Endodermal cell (in vitro differentiated cells): ENCODE measurements around the gene LRRFIP1. TPM values are rescaled to one million over a fixed set of nuclear protein-coding genes. Genes with fewer than 3 reads are reported as not detected.
"Not testable (repeated sequence)": the region's sequence is repeated elsewhere in the genome, so short reads cannot be mapped to it uniquely, and the experiment has no call there.

Experiments
- DNase-seq: peaks from one replicate; pipeline ENCODE4 v3.0.0-alpha.2; 2017
- H3K27ac ChIP-seq: 2 replicates; pipeline ENCODE4 v1.5.1; 2013; ENCODE audit warnings: mild to moderate bottlenecking, low read depth, low read length, moderate library complexity
- H3K27me3 ChIP-seq: 2 replicates; pipeline ENCODE4 v1.6.1; 2013; ENCODE audit warnings: mild to moderate bottlenecking, low read length, moderate library complexity; ENCODE audit not compliant: insufficient read depth, control insufficient read depth, poor library complexity, severe bottlenecking
- H3K36me3 ChIP-seq: 2 replicates; pipeline ENCODE4 v1.7.0; 2013; ENCODE audit warnings: mild to moderate bottlenecking, low read length, moderate library complexity; ENCODE audit not compliant: control insufficient read depth, insufficient read depth
- H3K4me1 ChIP-seq: one replicate; pipeline ENCODE4 v1.7.0; 2013; ENCODE audit warnings: low read length; ENCODE audit not compliant: control insufficient read depth, insufficient read depth
- H3K4me3 ChIP-seq: 2 replicates; pipeline ENCODE4 v1.5.1; 2013; ENCODE audit warnings: mild to moderate bottlenecking, low read length, moderate library complexity
- H3K9ac ChIP-seq: 2 replicates; pipeline ENCODE4 v1.6.1; 2013; ENCODE audit warnings: mild to moderate bottlenecking, low read length, moderate library complexity; ENCODE audit not compliant: poor library complexity, severe bottlenecking; ENCODE audit errors: extremely low read depth
- H3K9me3 ChIP-seq: 2 replicates; pipeline ENCODE4 v1.6.1; 2013; ENCODE audit warnings: mild to moderate bottlenecking, low read length, moderate library complexity; ENCODE audit not compliant: control insufficient read depth
- H3K27ac Mint-ChIP-seq: 2 replicates; pipeline ENCODE4 v1.8.0; 2020; ENCODE audit warnings: mixed read lengths
- H3K27me3 Mint-ChIP-seq: 2 replicates; pipeline ENCODE4 v1.8.0; 2021; ENCODE audit warnings: mild to moderate bottlenecking, mixed read lengths; ENCODE audit not compliant: insufficient read depth
- H3K36me3 Mint-ChIP-seq: 2 replicates; pipeline ENCODE4 v1.8.0; 2020; ENCODE audit warnings: low read depth, mixed read lengths
- H3K4me1 Mint-ChIP-seq: 2 replicates; pipeline ENCODE4 v1.8.0; 2020; ENCODE audit warnings: mixed read lengths
- H3K4me3 Mint-ChIP-seq: 2 replicates; pipeline ENCODE4 v1.8.0; 2020; ENCODE audit warnings: mild to moderate bottlenecking, moderate library complexity, mixed read lengths
- H3K9me3 Mint-ChIP-seq: 2 replicates; pipeline ENCODE4 v1.8.0; 2020; ENCODE audit warnings: mild to moderate bottlenecking, mixed read lengths
- CTCF ChIP-seq: fragments of 200-600 bp; sonication (generic); conservative IDR thresholded peaks from 2 replicates; pipeline ENCODE4 v1.5.0; 2021; ENCODE audit warnings: antibody characterized with exemption, mild to moderate bottlenecking
- WGBS, 2 experiments: methylation state at CpG; one replicate each; pipeline versions ENCODE4 v1.1.5 to v1.1.7; 2013; ENCODE audit warnings: missing lambda C conversion rate in 2 of 2, mixed read lengths in 1 of 2; ENCODE audit not compliant: insufficient coverage in 1 of 2, insufficient read length in 1 of 2; 5-methylcytosine and 5-hydroxymethylcytosine counted together
- total RNA-seq, 2 donors: library from RNA; stranded (reverse); fragmentation: NEBNext Ultra II Directional in 1 of 2; extraction: Animal tissue kit (Norgen Biotek cat#: 25700) in 1 of 2; gene quantifications; 2 replicates in 1 of 2; 3 replicates in 1 of 2; pipeline ENCODE4 v1.2.1, GENCODE V29; 2021

LRRFIP1 gene
- total RNA-seq, 2 donors from 2014 or later: 102 to 132 TPM

GRCh38 chr2:237779521-237779920 lies 152.1 kb downstream of the LRRFIP1 start:
- peaks cover 20% of the 10 kb centered on the region for H3K9me3 ChIP-seq
- peak overlapping the region; percentile 6 for H3K27ac Mint-ChIP-seq
- H3K4me3 ChIP-seq: no peak overlapping the region
- no peak overlapping the region for H3K9ac ChIP-seq
- peaks cover 27% of the 10 kb centered on the region for H3K9me3 Mint-ChIP-seq
- no peak overlapping the region for H3K4me3 Mint-ChIP-seq
- DNase-seq: no peak
- no peak for TF ChIP-seq CTCF
- peaks cover 82% of the 10 kb centered on the region for H3K36me3 Mint-ChIP-seq
- no peaks in the 10 kb centered on the region for H3K4me1 ChIP-seq
- H3K27me3 Mint-ChIP-seq: no peaks in the 10 kb centered on the region
- H3K27me3 ChIP-seq: no peaks in the 10 kb centered on the region
- H3K27ac ChIP-seq: no peak overlapping the region
- H3K36me3 ChIP-seq: peaks cover 81% of the 10 kb centered on the region
- no peaks in the 10 kb centered on the region for H3K4me1 Mint-ChIP-seq
- WGBS, 2 experiments: 95 to 97% methylated on average over 6 to 14 of the region's 14 CpGs

- DNase-seq: no peak
- Histone ChIP-seq H3K27ac (no peak overlapping the region), H3K9me3 (peaks cover 39% of the 10 kb centered on the region), H3K9ac (no peak overlapping the region), H3K36me3 (peaks cover 70% of the 10 kb centered on the region), H3K27me3 (no peaks in the 10 kb centered on the region), H3K4me3 (no peak overlapping the region), H3K4me1 (no peaks in the 10 kb centered on the region)
- no peak for TF ChIP-seq CTCF
- Mint-ChIP-seq H3K9me3 (peaks cover 45% of the 10 kb centered on the region), H3K4me1 (no peaks in the 10 kb centered on the region), H3K27ac (no peak overlapping the region), H3K27me3 (peaks cover 2% of the 10 kb centered on the region), H3K36me3 (peaks cover 83% of the 10 kb centered on the region), H3K4me3 (no peak overlapping the region)
- WGBS, 2 experiments: 83 to 91% methylated on average over 4 to 7 of the region's 7 CpGs
Observed at GRCh38 chr2:237782181-237782580, 154.8 kb downstream of the LRRFIP1 start.

GRCh38 chr2:237783678-237784077 lies 156.3 kb downstream of the LRRFIP1 start:
- not testable (repeated sequence) for H3K27me3 ChIP-seq, H3K4me1 ChIP-seq, H3K4me3 Mint-ChIP-seq, DNase-seq, H3K4me3 ChIP-seq, H3K4me1 Mint-ChIP-seq, H3K27ac Mint-ChIP-seq, H3K27ac ChIP-seq, H3K27me3 Mint-ChIP-seq, H3K9ac ChIP-seq
- Histone ChIP-seq H3K36me3 (peaks cover 66% of the 10 kb centered on the region), H3K9me3 (peaks cover 43% of the 10 kb centered on the region)
- Mint-ChIP-seq H3K36me3 (peaks cover 81% of the 10 kb centered on the region), H3K9me3 (peaks cover 53% of the 10 kb centered on the region)
- WGBS, 2 experiments: 92% methylated on average over 1 of the region's 5 CpGs; no CpG with 5 or more reads in 1 of the 2 experiments

- Histone ChIP-seq H3K4me1 (no peaks in the 10 kb centered on the region), H3K4me3 (peak overlapping the region; percentile 43), H3K9me3 (peaks cover 33% of the 10 kb centered on the region), H3K36me3 (peaks cover 33% of the 10 kb centered on the region), H3K27me3 (no peaks in the 10 kb centered on the region), H3K27ac (no peak overlapping the region), H3K9ac (no peak overlapping the region)
- Mint-ChIP-seq H3K9me3 (peaks cover 53% of the 10 kb centered on the region), H3K4me1 (no peaks in the 10 kb centered on the region), H3K27ac (no peak overlapping the region), H3K27me3 (peaks cover 2% of the 10 kb centered on the region), H3K4me3 (no peak overlapping the region), H3K36me3 (peaks cover 52% of the 10 kb centered on the region)
- no peak for TF ChIP-seq CTCF
- no peak for DNase-seq
- 86 to 99% methylated on average over 2 to 4 of the region's 4 CpGs for WGBS, 2 experiments
Observed at GRCh38 chr2:237786936-237787335, 159.5 kb downstream of the LRRFIP1 start.
